ENCODE data around the gene TMC3. TPM values are rescaled to one million over a fixed set of nuclear protein-coding genes. Genes with fewer than 3 reads are reported as not detected.
"Not testable (repeated sequence)": the region's sequence is repeated elsewhere in the genome, so short reads cannot be mapped to it uniquely, and the experiment has no call there.

TMC3 gene
- total RNA-seq, 1 donor from 2014 or later = 0.13 TPM

DNA sequence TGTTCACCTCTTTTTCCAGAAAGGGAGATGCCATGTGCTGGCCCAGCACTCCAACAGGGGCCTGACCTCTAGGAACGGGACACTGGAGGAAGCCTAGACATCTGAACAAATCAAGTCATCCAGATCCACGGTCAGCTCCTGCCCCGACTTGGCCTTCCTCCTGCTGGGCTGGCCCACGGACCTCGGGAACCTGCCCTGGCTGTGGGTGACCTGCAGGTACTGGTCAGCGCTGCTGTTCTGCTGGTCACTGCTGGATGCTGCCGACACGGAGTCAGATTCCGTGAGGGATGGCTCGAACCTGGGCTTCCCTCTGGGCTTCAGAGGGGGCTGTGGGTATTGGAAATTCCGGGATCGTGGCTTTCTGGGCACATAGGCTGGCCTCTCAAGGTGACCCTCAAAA is 41.7 kb downstream of the TMC3 start:
- TF ChIP-seq EZH2phosphoT487 (IDR thresholded peaks at IDR 0.05) (no peak), EZH2 (IDR thresholded peaks at IDR 0.05) (no peak)
- TF ChIP-seq, protein P1, sequence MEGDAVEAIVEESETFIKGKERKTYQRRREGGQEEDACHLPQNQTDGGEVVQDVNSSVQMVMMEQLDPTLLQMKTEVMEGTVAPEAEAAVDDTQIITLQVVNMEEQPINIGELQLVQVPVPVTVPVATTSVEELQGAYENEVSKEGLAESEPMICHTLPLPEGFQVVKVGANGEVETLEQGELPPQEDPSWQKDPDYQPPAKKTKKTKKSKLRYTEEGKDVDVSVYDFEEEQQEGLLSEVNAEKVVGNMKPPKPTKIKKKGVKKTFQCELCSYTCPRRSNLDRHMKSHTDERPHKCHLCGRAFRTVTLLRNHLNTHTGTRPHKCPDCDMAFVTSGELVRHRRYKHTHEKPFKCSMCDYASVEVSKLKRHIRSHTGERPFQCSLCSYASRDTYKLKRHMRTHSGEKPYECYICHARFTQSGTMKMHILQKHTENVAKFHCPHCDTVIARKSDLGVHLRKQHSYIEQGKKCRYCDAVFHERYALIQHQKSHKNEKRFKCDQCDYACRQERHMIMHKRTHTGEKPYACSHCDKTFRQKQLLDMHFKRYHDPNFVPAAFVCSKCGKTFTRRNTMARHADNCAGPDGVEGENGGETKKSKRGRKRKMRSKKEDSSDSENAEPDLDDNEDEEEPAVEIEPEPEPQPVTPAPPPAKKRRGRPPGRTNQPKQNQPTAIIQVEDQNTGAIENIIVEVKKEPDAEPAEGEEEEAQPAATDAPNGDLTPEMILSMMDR (IDR thresholded peaks at IDR 0.05) = no peak
- Histone ChIP-seq H3K9me3 (ENCODE audit: low read depth) (no peaks in the 10 kb centered on the region), H3K4me3 (no peak overlapping the region), H3K27me3 (no peaks in the 10 kb centered on the region), H3K9ac (no peak overlapping the region), H3K4me1 (no peaks in the 10 kb centered on the region), H2AFZ (replicated peaks) (no peak overlapping the region), H3K4me2 (no peak overlapping the region), H4K20me1 (ENCODE audit: low read depth) (no peaks in the 10 kb centered on the region), H3F3A (ENCODE audit: low read depth) (no peaks in the 10 kb centered on the region), H3K36me3 (no peaks in the 10 kb centered on the region), H3K79me2 (ENCODE audit: low read depth) (no peaks in the 10 kb centered on the region), H3K27ac (no peak overlapping the region)
- no peak for DNase-seq (ENCODE audit: low spot score)
- Mint-ChIP-seq H3K27me3 (ENCODE audit: insufficient read depth, low read depth) (peaks cover 4% of the 10 kb centered on the region), H3K27ac (no peak overlapping the region), H3K4me3 (no peak overlapping the region), H3K9me3 (no peaks in the 10 kb centered on the region), H3K36me3 (no peaks in the 10 kb centered on the region), H3K4me1 (no peaks in the 10 kb centered on the region)

DNA sequence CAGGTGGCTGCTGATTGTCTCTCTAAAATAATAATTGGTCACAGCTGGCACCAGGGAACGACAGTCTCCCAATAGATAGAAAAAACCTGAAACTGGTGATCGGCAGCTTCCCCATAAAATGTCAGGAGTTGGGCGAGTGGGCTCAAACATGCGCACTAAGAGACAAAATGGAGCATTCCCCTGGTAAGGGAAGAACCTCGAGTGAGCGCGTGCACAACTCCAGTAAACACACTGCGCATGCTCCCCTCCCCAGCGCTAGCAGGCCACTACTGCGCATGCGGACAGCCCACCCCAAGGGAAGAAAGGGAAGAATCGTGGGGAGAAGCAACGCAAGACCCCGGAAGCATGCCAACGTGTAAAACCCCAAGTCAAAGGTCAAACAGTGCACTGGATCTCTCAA is 42.4 kb downstream of the TMC3 start:
- Mint-ChIP-seq H3K27me3 (ENCODE audit: insufficient read depth, low read depth) (peaks cover 4% of the 10 kb centered on the region), H3K36me3 (no peaks in the 10 kb centered on the region), H3K4me1 (no peaks in the 10 kb centered on the region), H3K27ac (no peak overlapping the region), H3K4me3 (no peak overlapping the region), H3K9me3 (no peaks in the 10 kb centered on the region)
- Histone ChIP-seq H3K4me2 (no peak overlapping the region), H3K9ac (no peak overlapping the region), H3K27me3 (no peaks in the 10 kb centered on the region), H3K4me1 (no peaks in the 10 kb centered on the region), H3F3A (ENCODE audit: low read depth) (no peaks in the 10 kb centered on the region), H3K79me2 (ENCODE audit: low read depth) (no peaks in the 10 kb centered on the region), H3K27ac (no peak overlapping the region), H4K20me1 (ENCODE audit: low read depth) (no peaks in the 10 kb centered on the region), H2AFZ (replicated peaks) (no peak overlapping the region), H3K4me3 (no peak overlapping the region), H3K9me3 (ENCODE audit: low read depth) (no peaks in the 10 kb centered on the region), H3K36me3 (no peaks in the 10 kb centered on the region)
- no peak for TF ChIP-seq EZH2 (IDR thresholded peaks at IDR 0.05)
- TF ChIP-seq, protein P1 (IDR thresholded peaks at IDR 0.05) = no peak
- TF ChIP-seq EZH2phosphoT487 (IDR thresholded peaks at IDR 0.05) = no peak
- DNase-seq (ENCODE audit: low spot score) = no peak

DNA sequence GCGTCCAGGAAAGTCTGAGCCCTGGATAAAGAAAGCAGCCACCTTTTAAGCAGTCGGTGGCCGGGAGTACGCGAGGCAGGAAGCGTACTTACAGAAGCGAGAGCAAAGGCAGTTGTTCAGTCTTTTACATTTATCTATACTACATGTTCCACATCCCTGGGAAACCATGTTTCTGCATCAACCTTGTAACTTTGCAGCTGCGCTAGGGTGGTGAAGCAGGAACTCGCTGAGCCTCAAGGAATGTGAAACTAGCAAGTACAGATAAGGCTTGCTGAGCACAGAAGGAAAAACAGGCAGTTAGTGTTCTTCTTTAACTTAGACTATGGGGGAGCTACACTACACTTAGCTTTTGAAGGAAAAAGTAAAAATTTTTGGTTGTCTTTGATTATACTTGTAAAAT is 42.9 kb downstream of the TMC3 start:
- not testable (repeated sequence) for H3K27me3 Mint-ChIP-seq (ENCODE audit: insufficient read depth, low read depth); H3K4me2 ChIP-seq; H3F3A ChIP-seq (ENCODE audit: low read depth); H4K20me1 ChIP-seq (ENCODE audit: low read depth); H3K27ac Mint-ChIP-seq; H3K36me3 Mint-ChIP-seq; DNase-seq (ENCODE audit: low spot score); H3K27me3 ChIP-seq; H3K79me2 ChIP-seq (ENCODE audit: low read depth); H3K4me1 ChIP-seq; H3K9me3 Mint-ChIP-seq; H3K4me1 Mint-ChIP-seq; H3K27ac ChIP-seq; H3K36me3 ChIP-seq; H2AFZ ChIP-seq (replicated peaks); H3K9me3 ChIP-seq (ENCODE audit: low read depth); H3K9ac ChIP-seq; H3K4me3 ChIP-seq; H3K4me3 Mint-ChIP-seq

DNA sequence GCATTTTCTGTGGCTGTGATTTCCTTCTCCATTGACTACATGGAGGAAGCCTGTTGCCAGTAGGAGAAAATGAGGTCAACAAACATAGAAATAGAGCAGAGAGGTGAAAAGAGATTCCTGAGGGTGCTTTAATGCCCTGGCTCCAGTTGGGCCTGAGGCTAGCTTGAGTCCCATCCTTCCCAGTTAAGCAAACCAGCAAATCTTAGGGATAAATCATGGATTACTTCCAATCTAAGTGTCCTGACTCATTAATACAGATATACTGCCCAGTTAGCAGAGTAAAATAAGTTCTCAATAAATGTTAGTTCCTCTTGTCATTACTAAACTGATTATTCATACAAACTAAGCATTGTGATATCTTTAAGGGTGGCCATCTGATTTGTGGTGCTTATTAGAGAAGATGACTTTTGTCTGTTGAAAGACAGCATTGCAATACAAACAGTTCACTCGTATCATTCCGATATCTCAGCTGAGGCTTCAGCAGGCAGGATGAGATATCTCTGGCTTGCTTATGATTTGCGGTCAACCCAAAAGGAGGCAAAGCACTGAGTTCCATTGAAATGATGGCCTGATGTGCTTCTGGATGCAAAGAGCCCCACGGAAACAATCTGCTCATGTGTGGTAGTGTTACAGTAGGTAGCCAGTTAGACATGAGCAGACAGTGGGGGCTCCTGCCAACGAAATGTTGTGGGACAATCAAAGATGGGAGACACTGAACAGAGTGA is 43.5 kb downstream of the TMC3 start:
- H3F3A ChIP-seq (ENCODE audit: low read depth) = no peaks in the 10 kb centered on the region
- no peak overlapping the region for H3K4me3 Mint-ChIP-seq
- no peaks in the 10 kb centered on the region for H3K4me1 Mint-ChIP-seq
- no peak overlapping the region for H3K27ac ChIP-seq
- H4K20me1 ChIP-seq (ENCODE audit: low read depth) = no peaks in the 10 kb centered on the region
- H3K27me3 ChIP-seq = peaks cover 1% of the 10 kb centered on the region
- no peak overlapping the region for H3K27ac Mint-ChIP-seq
- no peaks in the 10 kb centered on the region for H3K4me1 ChIP-seq
- DNase-seq (ENCODE audit: low spot score) = no peak
- TF ChIP-seq EZH2 (IDR thresholded peaks at IDR 0.05) = no peak
- TF ChIP-seq EZH2phosphoT487 (IDR thresholded peaks at IDR 0.05) = no peak
- TF ChIP-seq, protein P1 (IDR thresholded peaks at IDR 0.05) = no peak
- H3K4me2 ChIP-seq = no peak overlapping the region
- no peaks in the 10 kb centered on the region for H3K9me3 Mint-ChIP-seq
- peaks cover 4% of the 10 kb centered on the region for H3K27me3 Mint-ChIP-seq (ENCODE audit: insufficient read depth, low read depth)
- H3K36me3 Mint-ChIP-seq = no peaks in the 10 kb centered on the region
- no peaks in the 10 kb centered on the region for H3K79me2 ChIP-seq (ENCODE audit: low read depth)
- H3K36me3 ChIP-seq = no peaks in the 10 kb centered on the region
- H3K9me3 ChIP-seq (ENCODE audit: low read depth) = no peaks in the 10 kb centered on the region
- H3K4me3 ChIP-seq = no peak overlapping the region
- H3K9ac ChIP-seq = no peak overlapping the region
- no peak overlapping the region for H2AFZ ChIP-seq (replicated peaks)

All from neural progenitor cell (in vitro differentiated cells).